HG02763 (cell line): ENCODE measurements around the gene BCL2L1.

Source experiments
- ATAC-seq: cut with Tn5 transposase; IDR thresholded peaks from one replicate; pipeline ENCODE4 v1.9.1; 2021; ENCODE audit warnings: mild to moderate bottlenecking, moderate library complexity; ENCODE audit not compliant: unreplicated experiment

Gene BCL2L1

GRCh38 chr20:31615416-31615815 lies 107.3 kb downstream of the BCL2L1 start:
- no peak for ATAC-seq
